ENCODE data around the gene UGT1A8. TPM values are rescaled to one million over a fixed set of nuclear protein-coding genes. Genes with fewer than 3 reads are reported as not detected.

UGT1A8 gene
- total and polyA plus RNA-seq, 9 of the 15 experiments (the other 6 are each of a cell fraction or from before 2014, with no cell fraction given), result 0.04 TPM; not detected in 8

GRCh38 chr2:233600386-233600785 lies 17.0 kb upstream of the UGT1A8 start (continued):
- TF ChIP-seq CREBBP (IDR thresholded peaks at IDR 0.05; ENCODE audit: low read depth, low read length) (no peak), USF1 (CRISPR knock-in tag; IDR thresholded peaks at IDR 0.05) (no peak), MEIS2 (IDR thresholded peaks at IDR 0.05; ENCODE audit: partially characterized antibody) (peak; percentile 11), GABPB1 (CRISPR knock-in tag; IDR thresholded peaks at IDR 0.05) (no peak), ZNF445 (CRISPR knock-in tag; IDR thresholded peaks at IDR 0.05; ENCODE audit: low read depth) (no peak), POLR2A (conservative IDR thresholded peaks at IDR 0.05) (no peak), CEBPZ (IDR thresholded peaks at IDR 0.05; ENCODE audit: borderline replicate concordance, low read depth, low read length) (no peak), ZNF316 (IDR thresholded peaks at IDR 0.05) (peak; percentile 29; the same call in 1 of the 2 replicates), ZBTB34 (CRISPR knock-in tag; IDR thresholded peaks at IDR 0.05) (no peak), ERF (CRISPR knock-in tag; IDR thresholded peaks at IDR 0.05) (no peak)
